Measurements from ENCODE around the gene HERC4.

GRCh38 chr10:68043030-68043429, 32.1 kb downstream of the HERC4 start:
- no peak for TF ChIP-seq CREB1 (CRISPR knock-in tag; IDR thresholded peaks at IDR 0.05)
- TF ChIP-seq CTCF (IDR thresholded peaks at IDR 0.05), result no peak
- TF ChIP-seq E2F1 (CRISPR knock-in tag; IDR thresholded peaks at IDR 0.05), result no peak
- TF ChIP-seq USF2 (CRISPR knock-in tag; IDR thresholded peaks at IDR 0.05), result no peak

Data from WTC11 (cell line).